HG03064 (cell line): ENCODE data around the gene TNNC1.

Source experiments
- ATAC-seq: cut with Tn5 transposase; IDR thresholded peaks from one replicate; pipeline ENCODE4 v1.9.1; 2021; ENCODE audit warnings: low read depth; ENCODE audit not compliant: unreplicated experiment

TNNC1 gene

DNA sequence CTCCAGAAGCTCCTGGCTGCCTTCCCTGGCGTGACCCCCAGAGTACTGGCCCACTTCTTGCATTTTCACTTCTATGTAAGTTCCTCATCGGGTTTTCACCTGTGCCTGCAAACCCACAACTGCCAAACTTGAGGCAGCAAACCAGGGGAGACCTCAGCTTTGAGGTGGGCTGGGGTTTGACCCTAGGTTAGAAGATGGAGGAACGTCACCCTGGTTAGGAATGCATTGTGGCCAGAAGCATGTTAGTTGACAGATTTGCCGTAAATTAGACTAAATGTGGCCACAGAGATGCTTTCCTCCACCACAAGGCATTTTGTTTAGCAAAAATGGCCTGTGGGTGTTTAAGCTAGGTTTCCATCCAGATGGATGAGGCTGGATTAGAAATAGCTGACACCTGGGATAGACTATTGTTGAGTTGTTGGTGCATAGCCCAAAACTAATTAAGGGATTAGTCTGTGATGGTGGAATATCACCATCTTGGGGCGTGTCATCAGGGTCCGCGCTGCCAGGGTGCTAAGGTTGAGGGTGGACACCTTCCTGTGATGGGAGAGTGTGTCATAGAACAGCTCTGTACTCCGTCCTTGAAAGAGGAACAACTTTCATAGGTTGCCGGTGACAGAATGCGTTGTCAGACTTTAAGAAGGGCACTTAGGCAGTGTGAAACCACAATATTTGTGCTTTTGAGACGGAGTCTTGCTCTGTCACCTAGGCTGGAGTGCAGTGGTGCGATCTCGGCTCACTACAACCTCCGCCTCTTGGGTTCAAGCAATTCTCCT lies 5.1 kb upstream of the TNNC1 start:
- no peak for ATAC-seq

DNA sequence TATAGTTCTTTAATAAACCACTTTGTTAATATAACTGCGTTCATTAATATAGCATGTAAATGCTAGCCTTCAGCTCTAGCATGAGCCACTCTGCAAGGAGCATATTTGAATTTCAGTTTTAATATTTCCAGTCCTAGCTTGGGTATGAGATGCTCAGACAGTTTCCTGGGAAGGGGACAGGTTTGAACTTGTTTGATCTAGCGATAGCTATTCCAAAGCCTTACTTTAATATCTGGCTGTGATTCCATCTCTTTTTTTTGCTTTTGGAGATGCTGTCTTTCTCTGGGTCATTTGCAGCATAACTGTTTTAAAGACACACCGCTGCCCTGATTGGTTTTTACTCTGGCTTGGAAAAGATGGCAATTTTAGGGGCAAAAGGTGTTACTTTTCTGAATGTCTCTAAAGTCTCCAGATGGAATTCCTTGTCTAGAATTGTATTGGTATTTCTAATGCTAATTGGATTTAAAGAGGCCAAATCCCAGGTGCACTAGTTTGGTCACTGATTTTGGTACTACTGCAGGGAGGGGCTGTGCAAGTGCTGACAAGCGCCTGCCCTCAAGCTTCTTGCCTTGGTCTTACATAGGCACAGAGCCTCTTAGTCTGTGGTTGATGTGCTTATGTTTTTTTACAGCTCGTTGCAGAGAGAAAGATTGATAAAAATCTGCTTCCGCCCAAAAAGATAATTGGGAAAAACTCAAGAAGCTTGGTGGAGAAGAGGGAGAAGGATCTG lies 4.4 kb upstream of the TNNC1 start:
- no peak for ATAC-seq

DNA sequence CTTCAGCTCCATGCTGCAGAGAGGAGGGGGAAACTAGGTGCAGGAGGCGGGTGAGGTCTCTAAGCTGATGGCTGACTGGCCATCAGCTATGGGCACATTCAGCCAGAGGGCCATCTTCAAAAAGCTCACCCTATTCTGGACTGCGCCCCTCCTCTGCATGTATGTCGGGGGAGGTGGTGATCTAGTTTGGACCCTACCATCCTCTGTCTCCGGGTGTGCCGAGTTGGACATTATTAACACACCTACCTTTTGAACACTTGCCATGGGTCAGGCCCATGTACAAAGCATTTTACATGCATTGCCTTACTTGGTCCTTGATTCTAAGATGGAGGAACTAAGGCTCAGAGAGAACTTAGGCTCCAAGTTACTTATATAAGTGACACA lies 3.0 kb upstream of the TNNC1 start:
- ATAC-seq: no peak

DNA sequence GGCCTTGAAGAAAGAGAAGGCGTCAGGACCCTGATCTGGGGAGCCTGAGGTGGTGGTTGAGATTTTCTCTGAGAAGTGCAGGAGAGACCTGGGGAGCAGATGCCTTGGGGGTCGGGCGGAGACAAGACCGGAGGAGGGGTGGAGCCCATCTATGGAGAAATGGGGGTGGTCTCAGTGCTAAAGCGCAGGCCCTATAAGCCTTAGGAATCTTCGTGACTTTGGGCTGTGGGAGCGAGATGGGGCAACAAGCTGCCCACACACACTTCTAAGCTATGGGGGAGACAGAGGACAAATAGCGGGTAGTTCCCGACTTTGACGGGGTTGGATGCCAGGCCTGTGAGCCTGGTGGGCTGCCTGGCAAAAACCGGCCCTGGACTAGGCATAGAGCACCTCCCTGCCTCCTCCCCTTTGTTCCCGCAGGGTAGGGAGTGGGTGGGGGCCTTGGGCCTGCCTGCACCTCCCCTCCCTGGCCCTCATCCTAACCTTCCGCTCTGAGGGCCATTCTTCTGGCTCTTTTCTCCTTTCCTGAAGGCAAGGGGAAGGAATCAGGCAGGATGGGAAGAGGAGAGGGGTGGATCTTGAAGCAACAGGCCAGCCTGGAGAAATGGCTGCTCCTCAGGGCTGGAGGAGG lies 2.4 kb upstream of the TNNC1 start:
- no peak for ATAC-seq

DNA sequence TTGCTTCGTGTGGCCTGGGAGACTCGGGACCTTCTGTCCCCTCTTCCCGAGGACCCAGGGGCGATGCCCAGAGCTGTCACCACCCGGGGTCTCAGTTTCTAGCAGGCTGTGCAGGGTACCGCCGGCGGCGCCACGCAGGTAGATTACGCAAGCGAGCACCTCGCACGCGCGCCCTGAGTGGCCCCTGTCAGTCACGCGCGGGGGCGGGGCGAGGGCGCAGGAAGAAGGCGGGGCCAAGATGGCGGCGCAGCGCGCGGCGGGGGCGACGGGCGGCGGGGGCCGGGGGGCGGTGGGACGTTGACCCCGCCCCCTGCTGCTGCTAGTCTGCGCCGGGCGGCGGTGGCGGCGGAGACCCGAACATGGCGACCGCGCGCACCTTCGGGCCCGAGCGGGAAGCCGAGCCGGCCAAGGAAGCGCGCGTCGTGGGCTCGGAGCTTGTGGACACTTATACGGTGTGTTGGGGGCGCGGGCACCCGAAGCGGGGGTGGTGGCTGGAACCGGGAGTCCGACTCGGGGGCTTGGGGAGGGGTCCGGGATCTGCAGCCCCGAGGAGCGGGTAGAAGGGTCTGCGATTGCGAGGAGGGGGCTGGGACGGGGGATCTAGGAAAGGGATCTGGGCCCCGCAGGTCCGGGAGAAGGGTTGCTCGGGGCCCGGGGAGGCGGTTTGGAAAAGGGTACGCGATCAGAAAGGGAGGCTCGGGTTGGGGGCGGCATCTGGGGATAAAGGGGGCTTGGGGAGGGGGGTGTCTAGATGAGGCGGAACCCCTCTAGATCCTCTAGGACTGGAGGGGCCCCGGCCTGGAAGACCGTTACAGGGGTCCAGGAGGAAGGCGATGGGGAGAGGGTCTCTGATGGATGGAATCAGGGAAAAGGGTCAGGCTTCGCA lies 1.7 kb upstream of the TNNC1 start, which contains the start of gene NISCH:
TSS of gene NISCH (plus strand) at position 322 of the 886 bp plus-strand sequence. CDS start at position 360, 38 bp downstream.
- ATAC-seq: peak; percentile 46

DNA sequence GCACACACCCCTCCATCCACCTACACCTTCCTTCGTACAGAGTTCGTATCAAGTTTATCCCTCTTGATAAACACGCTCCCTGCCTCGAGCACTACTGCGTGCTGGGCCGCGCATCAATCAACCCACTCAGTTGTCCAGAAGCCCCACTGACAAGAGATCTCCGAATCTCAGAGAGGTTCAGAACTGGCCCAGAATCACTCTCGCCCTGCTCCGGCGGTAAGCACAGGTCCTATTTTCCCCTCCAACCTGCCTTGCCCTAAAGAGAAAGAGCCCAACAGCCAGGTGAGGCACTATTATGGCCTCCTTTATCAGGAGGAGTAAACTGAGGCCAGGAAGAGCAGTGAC lies 1.1 kb upstream of the TNNC1 start:
- ATAC-seq: no peak

DNA sequence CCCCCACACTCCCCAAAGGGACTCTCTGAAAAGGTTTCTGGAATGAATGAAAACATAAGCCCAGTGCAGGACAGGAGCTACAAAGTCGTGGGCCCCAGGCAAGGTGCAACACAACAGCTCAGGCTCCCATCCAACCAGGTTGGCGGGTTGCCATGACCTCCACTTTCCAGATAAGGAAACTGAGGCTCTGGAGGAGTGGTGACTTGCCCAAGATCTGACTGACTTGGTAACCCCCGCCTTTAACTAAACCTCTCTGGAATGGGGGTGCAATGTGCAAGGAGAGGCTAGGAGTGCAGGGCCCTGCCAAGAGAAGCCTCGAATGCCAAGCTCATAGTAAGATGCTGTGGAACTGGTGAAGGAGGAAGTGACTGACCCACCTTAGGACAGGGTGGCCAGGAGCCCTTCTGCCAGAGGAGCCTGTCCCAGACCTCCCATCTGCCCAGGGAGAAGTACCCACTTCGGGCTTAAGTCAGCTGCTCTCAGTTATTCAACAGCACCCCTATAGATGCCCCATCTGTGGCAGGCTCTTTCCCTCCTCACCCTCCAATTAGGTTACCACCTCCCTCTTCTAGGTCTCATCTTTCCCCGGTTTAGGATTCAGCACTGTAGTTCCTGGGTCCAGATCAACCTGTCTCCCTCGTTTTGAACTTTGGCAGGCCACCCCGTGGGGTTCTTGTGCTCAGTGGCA lies 553 bp upstream of the TNNC1 start:
- ATAC-seq: no peak

DNA sequence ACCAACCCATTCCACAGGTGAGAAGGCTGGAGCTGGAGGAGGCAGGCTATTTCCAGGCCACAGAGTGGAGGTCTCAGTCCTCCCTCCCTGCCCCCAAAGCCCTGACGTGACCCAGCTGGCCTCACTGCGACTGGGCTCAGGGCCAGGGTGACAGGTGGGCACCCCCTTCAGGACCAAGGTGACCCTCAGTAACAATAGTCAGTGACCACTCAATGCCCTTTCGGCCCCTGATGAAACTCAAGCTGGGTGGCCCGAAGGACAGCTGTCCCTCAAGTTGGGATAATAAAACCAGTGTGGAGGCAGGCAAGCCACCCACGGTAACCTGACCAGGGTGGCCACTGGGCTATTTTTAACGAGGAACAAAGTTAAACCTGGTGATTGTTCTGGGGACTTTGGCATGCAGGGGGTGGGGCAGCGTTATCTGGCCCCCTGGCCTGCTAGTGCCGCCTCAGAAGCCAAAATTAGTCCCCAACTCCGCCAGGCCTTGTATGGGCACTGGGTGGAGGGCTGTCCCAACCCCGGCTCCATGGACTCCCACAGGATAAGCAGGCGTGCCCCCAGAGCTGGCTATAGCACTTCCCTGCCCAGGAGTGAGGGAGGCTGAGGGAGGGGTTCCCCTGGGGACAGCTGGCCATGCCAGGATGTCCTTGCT lies 1.1 kb downstream of the TNNC1 start:
- no peak for ATAC-seq

DNA sequence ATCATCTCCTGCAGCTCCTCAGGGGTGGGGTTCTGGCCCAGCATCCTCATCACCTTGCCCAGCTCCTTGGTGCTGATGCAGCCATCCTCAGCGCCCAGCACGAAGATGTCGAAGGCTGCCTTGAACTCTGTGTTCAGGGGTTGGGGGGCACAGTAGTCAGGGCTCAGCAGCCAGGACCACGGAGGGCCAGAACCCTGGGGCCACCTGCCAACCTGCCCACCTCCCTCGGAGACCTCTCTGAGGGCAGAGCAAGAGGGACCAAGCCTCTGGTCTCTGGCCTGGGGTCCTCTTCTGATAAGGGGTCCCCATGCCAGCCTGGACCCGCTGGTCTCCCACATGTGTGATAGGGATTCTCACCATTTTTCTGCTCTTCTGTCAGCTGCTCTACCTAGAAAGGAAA lies 1.7 kb downstream of the TNNC1 start:
- no peak for ATAC-seq

DNA sequence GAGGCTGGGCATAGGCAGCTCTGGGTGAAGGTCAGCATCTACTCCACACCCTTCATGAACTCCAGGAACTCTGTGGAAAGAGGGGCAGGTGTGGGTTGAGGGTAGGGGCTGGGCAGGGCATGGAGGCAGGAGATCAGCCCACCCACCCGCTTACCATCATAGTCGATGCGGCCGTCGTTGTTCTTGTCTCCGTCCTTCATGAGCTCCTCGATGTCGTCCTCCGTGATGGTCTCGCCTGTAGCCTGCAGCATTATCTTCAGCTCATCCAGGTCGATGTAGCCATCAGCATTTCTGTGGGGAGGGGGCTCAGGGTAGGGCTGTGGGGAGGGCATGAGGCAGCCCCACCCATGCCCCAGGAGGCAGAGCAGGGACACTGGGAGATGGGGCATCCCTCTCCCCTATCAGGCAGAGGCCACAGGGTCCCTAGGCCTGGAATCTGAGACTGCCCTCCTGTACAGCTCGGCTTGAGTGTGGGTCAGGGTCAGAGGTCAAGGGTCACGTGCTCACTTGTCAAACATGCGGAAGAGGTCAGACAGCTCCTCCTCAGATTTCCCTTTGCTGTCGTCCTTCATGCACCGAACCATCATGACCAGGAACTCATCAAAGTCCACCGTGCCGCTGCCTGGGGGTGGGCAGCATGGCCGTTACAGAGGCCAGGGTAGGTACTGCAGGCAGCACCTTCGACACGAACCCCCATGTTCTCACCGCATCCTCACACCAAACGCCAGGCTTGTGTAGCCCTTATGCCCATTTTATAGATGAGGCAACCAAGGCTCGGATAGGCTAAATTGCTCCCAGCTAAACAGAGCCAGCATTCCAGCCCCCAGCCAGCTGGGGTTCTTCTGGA lies 2.4 kb downstream of the TNNC1 start:
- no peak for ATAC-seq

DNA sequence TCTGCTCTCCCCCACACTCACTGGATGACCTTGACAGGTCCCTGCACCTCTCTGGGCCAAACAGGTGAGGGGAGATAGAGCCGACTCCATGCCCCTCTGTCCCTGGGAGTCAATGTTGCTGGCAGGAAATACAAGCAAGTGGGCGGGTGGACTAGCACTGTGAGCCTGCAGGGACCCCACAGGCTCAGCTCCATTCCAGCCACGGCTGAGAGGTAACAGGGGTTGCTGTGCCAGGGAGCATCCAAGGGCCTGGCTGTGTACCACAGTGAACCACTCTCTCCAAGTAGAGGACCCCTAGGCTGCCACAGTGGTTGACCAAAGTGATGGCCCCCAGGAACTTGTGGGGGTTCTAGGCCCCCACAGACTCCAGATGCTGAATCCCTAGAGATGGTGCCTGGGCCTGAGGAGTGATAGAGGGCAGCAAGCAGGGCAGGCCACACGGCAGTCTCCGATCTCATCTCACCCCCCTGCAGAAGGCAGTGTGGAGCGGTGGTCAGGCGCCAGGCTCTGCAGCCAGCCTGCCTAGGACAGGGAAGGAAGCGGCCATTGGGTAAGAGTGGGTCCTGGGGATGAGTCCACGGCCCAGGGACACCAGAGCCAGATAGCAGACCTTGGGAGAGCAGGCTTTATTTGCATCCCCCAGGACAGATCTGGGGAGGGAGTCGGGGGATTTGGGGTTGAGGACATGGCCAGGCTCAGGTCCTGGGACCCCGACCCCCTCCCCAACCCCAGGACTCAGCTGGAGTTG lies 3.2 kb downstream of the TNNC1 start:
- no peak for ATAC-seq

DNA sequence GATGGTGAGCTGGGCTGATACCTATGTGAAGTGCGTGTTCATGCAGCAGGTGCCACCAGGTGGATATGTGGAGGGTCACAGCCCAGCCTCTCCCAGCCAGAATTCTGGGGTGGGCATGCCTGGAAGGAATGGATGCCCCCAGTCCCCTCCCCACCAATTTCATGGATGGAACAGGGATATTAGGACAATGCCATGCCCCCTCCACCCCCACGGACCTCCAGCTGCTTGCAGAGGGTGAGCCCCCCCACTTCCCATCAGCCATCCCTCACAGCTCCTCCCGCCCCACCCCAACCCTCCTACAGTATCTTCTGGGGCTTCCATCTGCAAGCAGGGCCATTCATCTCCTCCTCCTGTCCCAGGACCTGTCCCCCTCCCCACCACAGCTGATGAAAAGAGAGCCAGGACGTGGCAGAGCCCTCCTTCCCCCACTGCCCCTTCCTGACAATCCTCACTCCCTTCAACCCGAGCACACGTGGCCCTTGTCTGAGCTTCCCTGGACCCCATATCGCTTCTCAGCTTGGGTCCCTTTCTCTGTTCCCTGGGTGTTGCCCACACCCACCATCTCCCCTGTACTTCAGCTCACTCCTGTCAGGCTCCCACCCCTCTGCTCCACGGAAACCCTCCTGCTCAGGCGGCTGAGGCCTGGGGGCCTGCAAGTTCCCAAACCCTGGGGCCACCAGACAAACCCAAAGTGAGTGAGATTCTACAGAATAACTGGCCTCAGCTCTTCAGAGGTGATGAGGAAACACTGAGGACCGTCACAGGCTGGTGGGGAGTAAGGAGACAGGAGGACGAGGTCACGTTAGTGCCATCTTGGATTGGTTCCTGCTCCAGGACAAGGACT lies 6.1 kb downstream of the TNNC1 start:
- no peak for ATAC-seq

DNA sequence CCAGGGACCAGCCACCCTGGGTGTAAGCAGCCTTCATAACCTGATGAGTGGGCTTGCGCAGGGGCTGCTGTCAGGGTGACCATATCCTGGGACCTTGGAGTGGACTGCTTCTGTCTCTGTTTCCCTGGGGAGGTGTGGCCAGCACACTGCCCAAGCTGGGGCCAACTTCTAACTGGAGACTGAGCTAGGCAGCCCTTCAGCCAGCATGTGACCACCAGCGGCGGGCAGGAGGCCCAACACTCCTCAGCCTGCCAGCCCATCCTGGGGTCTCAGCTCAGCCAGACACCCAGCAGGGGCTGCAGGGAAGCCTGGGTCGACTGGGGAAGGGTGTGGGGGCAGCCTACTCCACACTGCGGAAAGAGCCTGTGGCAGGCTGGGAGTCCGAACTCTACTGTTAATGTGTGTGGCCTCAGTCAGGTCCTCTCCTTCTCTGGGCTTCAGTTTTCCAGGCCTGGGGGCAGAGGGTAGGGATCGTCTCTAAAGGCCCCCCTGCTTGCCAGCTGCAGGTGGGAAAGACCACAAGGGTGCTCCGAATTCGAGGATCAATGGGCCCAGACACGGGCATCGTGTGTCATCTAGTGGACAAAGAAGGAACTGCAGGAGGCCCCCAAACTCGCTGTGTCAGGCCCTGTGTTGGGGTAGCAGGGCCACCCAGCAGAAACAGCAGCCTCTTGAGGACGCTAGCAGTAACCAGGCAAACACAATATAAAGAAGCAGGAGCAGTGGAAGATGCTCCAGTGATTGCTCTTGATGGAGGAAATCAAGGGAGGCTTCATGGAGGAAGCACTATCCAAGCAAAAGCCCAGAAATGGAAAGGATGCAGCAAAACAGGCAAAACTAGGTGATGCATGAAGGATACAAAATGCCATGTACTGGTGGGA lies 7.0 kb downstream of the TNNC1 start:
- ATAC-seq: no peak

DNA sequence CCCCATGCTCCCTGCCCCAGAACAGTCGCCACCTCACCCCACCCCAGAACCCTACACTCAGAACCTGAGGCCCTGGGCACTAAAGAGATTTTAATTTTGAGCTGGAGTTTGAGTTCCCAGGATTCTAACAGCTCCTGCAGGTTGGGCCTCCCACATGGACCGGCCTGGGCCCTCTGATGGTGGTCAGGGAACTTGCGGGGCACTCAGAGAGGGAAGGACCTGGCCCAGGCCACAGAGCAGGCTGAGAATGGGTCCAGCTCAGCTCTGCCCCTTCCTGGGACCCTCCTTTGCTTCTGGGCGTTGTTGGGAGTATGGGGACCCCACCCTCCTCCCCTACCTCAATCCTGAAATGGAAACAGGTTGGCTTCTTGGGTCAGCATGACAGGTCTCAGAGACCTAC lies 7.8 kb downstream of the TNNC1 start:
- no peak for ATAC-seq

DNA sequence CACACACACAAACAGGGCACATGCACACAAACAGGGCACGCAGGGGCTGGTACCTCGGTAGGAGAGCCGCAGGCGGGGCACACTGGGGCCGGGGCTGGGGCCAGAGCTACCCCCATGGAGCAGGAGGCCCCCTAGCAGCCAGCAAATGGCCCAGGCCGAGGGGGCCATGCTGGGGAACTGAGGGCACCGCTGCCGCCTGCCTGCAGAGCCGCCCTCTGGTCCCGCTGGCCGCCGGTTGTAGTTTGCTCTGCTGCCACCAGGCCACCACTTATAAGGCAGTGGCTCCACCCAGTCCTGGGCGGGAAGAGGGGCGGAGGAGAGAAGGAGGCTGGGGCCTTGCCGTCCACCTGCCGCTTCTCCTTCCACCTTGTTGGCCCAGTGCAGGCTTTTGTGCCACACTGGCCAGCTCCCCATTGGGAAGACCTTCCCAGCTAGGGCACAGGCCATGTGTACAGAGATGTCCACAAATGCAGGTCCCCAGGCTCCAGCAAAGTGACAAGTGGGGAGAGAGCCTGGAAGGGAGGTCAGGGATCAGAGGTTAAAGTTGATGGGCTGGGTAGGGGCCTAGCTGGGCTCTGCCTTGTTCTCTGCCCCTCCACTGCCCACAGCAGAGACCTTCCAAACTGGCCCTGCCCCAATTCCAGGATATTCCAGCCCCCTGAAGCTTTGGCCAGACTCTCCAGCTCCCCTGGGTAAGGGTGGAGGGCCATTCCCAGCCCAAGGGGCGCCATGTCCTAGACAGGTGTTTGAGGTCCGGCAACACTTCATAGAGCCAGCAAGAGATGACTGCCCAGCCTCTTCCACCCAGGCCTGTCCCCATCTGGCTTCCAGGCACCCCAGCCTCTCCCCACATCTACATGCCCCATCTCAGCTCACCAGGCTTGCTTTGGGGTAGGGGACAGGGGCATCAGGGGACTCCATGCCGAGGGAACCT lies 8.7 kb downstream of the TNNC1 start, which contains the start of gene SEMA3G:
TSS of gene SEMA3G (minus strand) at position 244 of the 934 bp plus-strand sequence. CDS start at position 168, 76 bp downstream.
- peak; percentile 65 for ATAC-seq
